Frontal cortex (tissue), 4 donors: ENCODE results near the gene GPR149. TPM values are rescaled to one million over a fixed set of nuclear protein-coding genes. Genes with fewer than 3 reads are reported as not detected.

ENCODE experiments used
- DNase-seq, 2 donors: peaks; one replicate each; pipeline ENCODE4 v3.0.0; 2012; ENCODE audit warnings: low spot score in 2 of 2
- FAIRE-seq: peaks from 2 replicates; lab custom pipeline; 2012; peaks lifted over from hg19 to GRCh38; lab: Jason Lieb, UNC
- total RNA-seq: library from RNA; depleted of rRNA; stranded (reverse); fragments of >200 nt; gene quantifications from one replicate; pipeline ENCODE4 v1.2.3, GENCODE V29; 2014
- donor health status: control.
- donor health status: control.
- donor health status: control.

The GPR149 gene
- total RNA-seq, 1 donor from 2014 or later: 7.7 TPM

DNA sequence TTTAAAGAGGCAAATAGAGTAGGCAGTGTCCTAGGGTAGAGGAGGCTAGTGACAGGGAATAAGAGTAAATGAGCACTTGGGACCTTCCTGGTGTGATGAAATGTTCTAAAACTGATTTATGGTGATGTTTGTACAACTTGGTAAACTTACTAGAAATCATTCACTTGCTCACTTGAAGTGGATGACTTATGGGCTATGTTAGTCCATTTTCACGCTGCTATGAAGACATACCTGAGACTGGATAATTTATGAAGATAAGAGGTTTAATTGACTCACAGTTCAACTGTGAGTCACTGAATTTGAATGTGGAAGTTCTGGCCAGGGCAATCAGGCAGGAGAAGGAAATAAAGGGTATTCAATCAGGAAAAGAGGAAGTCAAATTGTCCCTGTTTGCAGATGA is 74.0 kb downstream of the GPR149 start:
- DNase-seq: no peak

GRCh38 chr3:154349223-154349622 is 80.8 kb downstream of the GPR149 start:
- no peak for DNase-seq

More for the DNA sequence above, 74.0 kb downstream of the GPR149 start:
- no peak for FAIRE-seq

DNA sequence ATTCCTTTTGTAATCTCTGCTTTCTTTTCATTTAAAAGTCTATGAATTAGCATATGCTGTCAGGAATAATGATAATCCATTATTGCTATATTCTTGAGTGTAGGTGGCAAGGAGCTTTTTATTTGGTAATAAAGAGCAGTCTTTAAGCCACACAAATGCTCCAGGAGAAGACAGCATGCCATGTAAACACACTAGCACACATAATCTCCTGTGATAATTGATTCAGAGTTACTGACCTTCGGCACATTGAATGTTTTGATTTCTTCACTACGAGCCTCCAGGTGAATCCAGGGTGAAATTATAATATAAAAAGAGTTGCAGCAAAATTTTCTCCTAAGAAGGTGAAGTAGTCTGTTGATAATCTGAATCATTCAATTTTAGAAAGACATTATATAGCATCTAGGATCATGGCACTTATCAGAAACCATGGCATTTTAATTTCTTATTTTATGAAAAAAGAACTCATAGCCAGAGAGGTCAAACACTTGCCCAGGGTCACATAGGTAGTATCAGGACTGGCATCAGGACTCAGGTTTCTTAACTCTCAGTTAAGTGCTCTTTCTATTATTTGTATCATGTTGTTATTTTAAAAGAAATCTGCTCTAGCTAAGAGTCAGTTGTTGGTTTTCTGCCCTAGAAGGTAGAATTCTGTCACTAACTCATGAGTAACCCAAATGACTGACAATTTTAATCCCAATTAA is 84.4 kb downstream of the GPR149 start:
- DNase-seq (no peak), FAIRE-seq (no peak)

More at GRCh38 chr3:154349223-154349622, 80.8 kb downstream of the GPR149 start:
- FAIRE-seq: no peak

- FAIRE-seq (no peak), DNase-seq (no peak)
Measured at GRCh38 chr3:154338570-154338969, 91.4 kb downstream of the GPR149 start.

GRCh38 chr3:154338008-154338407 is 92.0 kb downstream of the GPR149 start:
- FAIRE-seq (no peak), DNase-seq (no peak)

DNA sequence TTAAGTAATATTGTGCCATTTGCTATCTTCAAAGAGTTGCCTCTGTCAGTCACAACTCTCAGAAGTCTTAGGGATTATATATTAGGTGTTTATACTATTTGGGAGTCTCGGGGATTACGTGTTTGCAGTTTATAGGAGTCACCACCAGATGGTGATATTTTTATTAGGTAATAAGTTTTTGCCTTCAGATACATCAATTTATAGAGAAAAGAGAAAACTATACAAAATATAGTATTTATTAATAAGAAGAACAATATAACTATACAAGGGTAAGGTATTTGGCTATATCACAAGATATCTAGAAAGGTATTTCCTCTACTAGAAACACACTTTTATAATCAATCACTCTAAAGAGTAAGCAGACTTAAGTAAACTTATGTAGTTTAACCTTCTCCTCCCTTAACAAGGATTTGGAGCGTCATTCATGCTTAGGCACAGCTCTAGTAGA is 95.0 kb downstream of the GPR149 start:
- peak; percentile 92 for FAIRE-seq
- DNase-seq: no peak

DNA sequence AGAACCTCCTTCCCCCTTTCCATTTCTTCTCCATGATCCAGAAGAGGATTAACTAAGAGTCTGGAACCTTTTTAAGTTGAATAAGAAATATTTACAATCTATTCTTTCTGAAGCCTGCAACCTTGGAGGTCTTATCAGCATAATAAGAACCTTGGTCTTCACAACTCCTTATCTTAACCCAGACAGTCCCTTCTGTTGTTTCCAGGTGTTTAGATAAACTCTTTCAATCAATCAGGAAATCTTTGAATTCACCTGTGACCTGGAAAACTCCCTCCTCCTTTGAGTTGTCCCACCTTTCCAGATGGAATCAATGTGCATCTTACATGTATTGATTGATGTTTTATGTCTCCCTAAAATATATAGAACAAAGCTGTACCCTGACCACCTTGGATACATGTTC is 102.1 kb downstream of the GPR149 start:
- no peak for DNase-seq
- FAIRE-seq: no peak

GRCh38 chr3:154324919-154325318 is 105.1 kb downstream of the GPR149 start:
- no peak for FAIRE-seq
- DNase-seq: peak in 1 of 2 donors; percentile 9

- FAIRE-seq (no peak), DNase-seq (peak; percentile 79 to 85)
Measured at GRCh38 chr3:154323891-154324738, 105.9 kb downstream of the GPR149 start, which contains the start of gene DHX36. Gene DHX36, minus strand, starts transcription at chr3:154324487. Its CDS starts 71 bp downstream, at chr3:154324416.

GRCh38 chr3:154316974-154317767 is 112.8 kb downstream of the GPR149 start:
- FAIRE-seq (no peak), DNase-seq (no peak)

- no peak for DNase-seq
- no peak for FAIRE-seq
Measured at GRCh38 chr3:154314152-154314551, 115.8 kb downstream of the GPR149 start.

- DNase-seq (no peak), FAIRE-seq (no peak)
Measured at GRCh38 chr3:154310840-154311239, 119.2 kb downstream of the GPR149 start.

GRCh38 chr3:154307363-154307762 is 122.6 kb downstream of the GPR149 start:
- FAIRE-seq: no peak
- DNase-seq: no peak

GRCh38 chr3:154304936-154305335 is 125.1 kb downstream of the GPR149 start:
- no peak for DNase-seq
- no peak for FAIRE-seq

DNA sequence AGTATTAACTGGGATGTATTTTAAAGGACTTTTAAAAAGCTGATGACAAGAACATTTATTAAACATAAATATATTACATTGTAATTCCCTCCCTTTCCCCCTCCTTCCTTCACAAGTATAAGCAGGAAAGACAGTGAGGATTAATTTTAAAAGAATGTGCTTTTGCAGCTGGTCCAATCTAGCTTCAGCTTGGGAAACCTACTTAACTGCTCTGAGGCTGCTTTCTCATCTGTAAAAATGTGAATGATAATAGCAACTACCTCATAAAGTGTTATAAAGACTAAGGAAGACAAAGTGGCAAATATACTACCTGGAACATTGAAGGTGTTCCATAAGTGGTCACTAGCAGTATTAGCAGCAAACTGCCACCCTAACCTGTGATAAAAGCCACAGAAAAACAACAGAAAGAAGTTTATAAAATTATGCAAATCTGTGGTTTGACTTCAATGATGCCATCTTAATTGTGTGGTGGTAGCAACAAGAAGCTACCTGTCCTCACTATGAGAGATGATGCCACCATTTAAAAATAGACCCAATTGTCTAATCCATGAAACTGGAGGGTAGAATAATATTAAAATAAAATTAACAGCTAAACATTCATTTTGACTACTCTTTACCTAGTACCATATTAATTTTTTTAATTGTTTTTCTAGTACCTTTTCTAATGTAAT is 125.7 kb downstream of the GPR149 start:
- FAIRE-seq (no peak), DNase-seq (no peak)

DNA sequence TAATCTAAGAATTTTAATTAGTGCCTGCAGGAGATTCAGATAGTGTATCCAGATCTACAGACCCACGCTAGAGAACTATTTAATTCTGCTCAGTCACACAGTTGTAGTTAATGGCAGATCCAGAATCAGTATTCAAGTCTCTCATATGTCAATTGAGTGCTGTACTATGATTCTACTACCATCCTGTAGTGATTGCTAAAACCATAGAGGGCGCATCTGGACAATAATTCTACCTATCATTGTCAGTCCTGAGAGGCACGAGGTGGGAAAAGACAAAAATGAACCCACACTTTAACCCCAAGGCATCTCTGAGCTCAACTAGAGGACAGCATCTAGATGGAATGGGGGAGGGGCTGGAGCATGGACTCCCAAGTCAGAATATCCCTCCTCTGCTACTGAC is 128.4 kb downstream of the GPR149 start:
- FAIRE-seq (no peak), DNase-seq (no peak)

DNA sequence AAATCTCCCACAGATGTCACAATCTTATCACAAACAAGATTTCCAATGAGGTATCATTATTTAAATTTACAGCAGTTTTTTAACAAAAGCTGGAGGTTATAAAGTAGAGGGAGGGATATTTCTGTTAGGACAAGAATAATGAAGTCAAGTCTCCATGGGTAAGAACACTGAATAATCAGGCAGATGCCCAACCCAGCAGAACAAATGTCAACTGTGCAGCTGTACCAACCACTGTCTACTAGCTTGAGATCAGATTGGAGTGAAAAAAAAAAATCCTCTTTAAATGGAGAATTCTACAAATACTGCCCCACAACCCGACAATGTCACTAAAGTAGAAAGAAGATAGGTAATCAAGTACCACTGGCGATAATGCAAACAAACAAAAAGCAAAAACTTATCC is 136.0 kb downstream of the GPR149 start:
- FAIRE-seq: no peak
- DNase-seq: no peak

GRCh38 chr3:154290187-154290586 is 139.8 kb downstream of the GPR149 start:
- DNase-seq (no peak), FAIRE-seq (no peak)
